HepG2 (cell line): ENCODE measurements around the gene GATAD2B.

Experiments
- CHD2 ChIP-seq: IDR thresholded peaks from 2 replicates; pipeline ENCODE4 v1.6.1; 2011; ENCODE audit warnings: low read depth, low read length, improper control_type of control experiment
- EHMT2 ChIP-seq: fragments of 200-600 bp; sonication (generic); IDR thresholded peaks from 2 replicates; pipeline ENCODE4 v1.7.0; 2017; ENCODE audit warnings: antibody characterized with exemption, low read depth, low read length, borderline replicate concordance
- EZH2 ChIP-seq: conservative IDR thresholded peaks from 2 replicates; pipeline ENCODE4 v1.6.1; 2012; ENCODE audit warnings: mild to moderate bottlenecking, low read depth, low read length, moderate library complexity
- NFYB ChIP-seq: sonication (generic); formaldehyde crosslinking; IDR thresholded peaks from 2 replicates; pipeline ENCODE4 v1.4.0; 2020; ENCODE audit warnings: missing genetic modification reagents
- POLR2A ChIP-seq, 2 experiments: IDR thresholded peaks; 2 replicates each; pipeline ENCODE4 v1.6.1; 2011; ENCODE audit warnings: low read depth in 2 of 2, low read length in 2 of 2, mild to moderate bottlenecking in 1 of 2, moderate library complexity in 1 of 2; ENCODE audit not compliant: insufficient read depth in 1 of 2
- RELA ChIP-seq: sonication (generic); formaldehyde crosslinking; IDR thresholded peaks from 2 replicates; pipeline ENCODE4 v1.4.0; 2020; ENCODE audit warnings: missing genetic modification reagents
- RFX1 ChIP-seq: fragments of 450-650 bp; IDR thresholded peaks from 2 replicates; pipeline ENCODE4 v1.6.1; 2017
- U2AF2 ChIP-seq: fragments of 200-400 bp; formaldehyde crosslinking; IDR thresholded peaks from 2 replicates; pipeline ENCODE4 v1.6.1; 2017; ENCODE audit warnings: low read depth, mild to moderate bottlenecking, low read length
- ZBTB7A ChIP-seq: sonication (generic); formaldehyde crosslinking; IDR thresholded peaks from 2 replicates; pipeline ENCODE4 v1.8.0; 2022; ENCODE audit warnings: mild to moderate bottlenecking, missing genetic modification reagents
- ZNF652 ChIP-seq: IDR thresholded peaks from 2 replicates; pipeline ENCODE4 v1.6.1; 2016; ENCODE audit warnings: low read depth, borderline replicate concordance
- ZNF768 ChIP-seq: sonication (generic); formaldehyde crosslinking; IDR thresholded peaks from 2 replicates; pipeline ENCODE4 v1.4.0; 2020; ENCODE audit warnings: missing genetic modification reagents
- TF ChIP-seq, protein P1 (sequence below): sonication (generic); formaldehyde crosslinking; IDR thresholded peaks from 2 replicates; pipeline ENCODE4 v1.8.1; 2023; ENCODE audit warnings: missing genetic modification reagents, inconsistent platforms, borderline replicate concordance
- TF ChIP-seq, protein P2 (sequence below): sonication (generic); formaldehyde crosslinking; IDR thresholded peaks from 2 replicates; pipeline ENCODE4 v1.4.0; 2020; ENCODE audit warnings: low read depth, mild to moderate bottlenecking, missing genetic modification reagents

DNA sequence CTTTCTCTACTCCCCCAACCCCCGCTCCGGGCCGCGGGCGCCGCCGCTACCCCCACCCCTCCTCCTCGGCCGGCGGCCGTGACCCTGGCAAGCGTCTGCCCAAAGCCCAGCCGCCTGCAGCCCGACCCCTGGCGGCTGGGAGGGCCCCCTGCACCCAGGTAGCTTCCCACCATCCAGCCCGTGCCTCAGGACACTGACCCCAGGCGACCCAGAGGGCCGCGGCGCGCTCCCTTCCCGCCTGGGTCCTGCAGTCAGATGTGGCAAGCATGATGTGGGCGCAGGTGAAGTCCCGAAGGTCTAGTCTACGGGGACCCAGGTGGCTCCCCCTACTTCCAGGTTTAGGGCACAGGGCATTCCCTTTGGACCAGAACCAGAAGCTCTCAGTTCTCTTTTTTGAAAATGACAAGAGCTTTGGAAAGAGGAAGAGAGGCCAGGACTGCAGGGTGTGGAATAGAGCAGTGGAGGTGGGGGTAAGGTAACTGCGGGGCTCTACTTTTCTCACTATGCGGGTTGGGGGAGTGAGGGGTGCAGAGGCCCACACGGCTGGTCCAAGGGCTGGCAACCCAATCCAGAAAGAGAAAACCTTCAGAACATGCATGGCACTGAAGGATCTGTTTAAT lies 24.0 kb upstream of the GATAD2B start, which contains the start of gene DENND4B:
- no peak for TF ChIP-seq EHMT2
- no peak for TF ChIP-seq CHD2
- TF ChIP-seq RFX1, result no peak
- TF ChIP-seq, protein P1, sequence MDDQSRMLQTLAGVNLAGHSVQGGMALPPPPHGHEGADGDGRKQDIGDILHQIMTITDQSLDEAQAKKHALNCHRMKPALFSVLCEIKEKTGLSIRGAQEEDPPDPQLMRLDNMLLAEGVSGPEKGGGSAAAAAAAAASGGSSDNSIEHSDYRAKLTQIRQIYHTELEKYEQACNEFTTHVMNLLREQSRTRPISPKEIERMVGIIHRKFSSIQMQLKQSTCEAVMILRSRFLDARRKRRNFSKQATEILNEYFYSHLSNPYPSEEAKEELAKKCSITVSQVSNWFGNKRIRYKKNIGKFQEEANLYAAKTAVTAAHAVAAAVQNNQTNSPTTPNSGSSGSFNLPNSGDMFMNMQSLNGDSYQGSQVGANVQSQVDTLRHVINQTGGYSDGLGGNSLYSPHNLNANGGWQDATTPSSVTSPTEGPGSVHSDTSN (CRISPR knock-in tag), result no peak
- no peak for TF ChIP-seq NFYB (CRISPR knock-in tag)
- TF ChIP-seq EZH2, result no peak
- TF ChIP-seq ZNF768 (CRISPR knock-in tag), result peak; percentile 38; the same call in 1 of the 2 replicates
- 0 out of 4 replicates have a peak, but pooled peaks of 1 of the 2 experiments have one; percentile 5 for TF ChIP-seq POLR2A (IDR thresholded peaks at IDR 0.05; ENCODE audit: insufficient read depth in 1 of 2, low read depth in 2 of 2, low read length in 2 of 2)
- TF ChIP-seq, protein P2, sequence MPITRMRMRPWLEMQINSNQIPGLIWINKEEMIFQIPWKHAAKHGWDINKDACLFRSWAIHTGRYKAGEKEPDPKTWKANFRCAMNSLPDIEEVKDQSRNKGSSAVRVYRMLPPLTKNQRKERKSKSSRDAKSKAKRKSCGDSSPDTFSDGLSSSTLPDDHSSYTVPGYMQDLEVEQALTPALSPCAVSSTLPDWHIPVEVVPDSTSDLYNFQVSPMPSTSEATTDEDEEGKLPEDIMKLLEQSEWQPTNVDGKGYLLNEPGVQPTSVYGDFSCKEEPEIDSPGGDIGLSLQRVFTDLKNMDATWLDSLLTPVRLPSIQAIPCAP, result no peak
- no peak for TF ChIP-seq ZNF652 (CRISPR knock-in tag)
- no peak for TF ChIP-seq RELA (CRISPR knock-in tag)
- 0 out of 2 replicates have a peak, but pooled peaks have one; percentile 19 for TF ChIP-seq ZBTB7A (CRISPR knock-in tag)
- TF ChIP-seq U2AF2, result no peak
